H1 (cell line): ENCODE data around the gene PLCB4. TPM values are rescaled to one million over a fixed set of nuclear protein-coding genes. Genes with fewer than 3 reads are reported as not detected.

Experiments used
- ATF3 ChIP-seq: IDR thresholded peaks from 2 replicates; pipeline ENCODE4 v1.6.1; 2011; ENCODE audit warnings: low read depth, mild to moderate bottlenecking, low read length; ENCODE audit not compliant: insufficient read depth
- BACH1 ChIP-seq: IDR thresholded peaks from 2 replicates; pipeline ENCODE4 v1.6.1; 2012; ENCODE audit warnings: low read length, improper control_type of control experiment
- CBX8 ChIP-seq: fragments of 300-800, 300-1000 bp; sonication (generic); IDR thresholded peaks from 2 replicates; pipeline ENCODE4 v1.7.1; 2016; ENCODE audit warnings: low read depth, low read length, borderline replicate concordance
- CTCF ChIP-seq, 3 experiments: IDR thresholded peaks; 1 replicate in 2 of 3; 2 replicates in 1 of 3; pipeline versions ENCODE4 v1.5.1 to v1.6.1; 2011; ENCODE audit warnings: low read length in 3 of 3, mild to moderate bottlenecking in 3 of 3, inconsistent platforms in 2 of 3, low read depth in 1 of 3, moderate library complexity in 1 of 3; ENCODE audit not compliant: insufficient read depth in 1 of 3; ENCODE audit errors: control extremely low read depth in 1 of 3
- HDAC2 ChIP-seq, 2 experiments: fragments of 300-600 bp in 1 of 2; sonication (generic) in 1 of 2; IDR thresholded peaks; 2 replicates each; pipeline ENCODE4 v1.6.1; 2011 to 2012; ENCODE audit warnings: low read depth in 2 of 2, low read length in 2 of 2, mild to moderate bottlenecking in 2 of 2, moderate library complexity in 2 of 2, borderline replicate concordance in 1 of 2, inconsistent platforms in 1 of 2
- NRF1 ChIP-seq: IDR thresholded peaks from 2 replicates; pipeline ENCODE4 v1.6.1; 2011; ENCODE audit warnings: mild to moderate bottlenecking, low read depth, low read length, improper control_type of control experiment
- RXRA ChIP-seq: IDR thresholded peaks from 2 replicates; pipeline ENCODE4 v1.6.1; 2011; ENCODE audit warnings: low read depth, mild to moderate bottlenecking, low read length, moderate library complexity; ENCODE audit not compliant: insufficient read depth
- SIX5 ChIP-seq: IDR thresholded peaks from 2 replicates; pipeline ENCODE4 v1.6.1; 2011; ENCODE audit warnings: mild to moderate bottlenecking, low read depth, low read length
- SRF ChIP-seq: IDR thresholded peaks from 2 replicates; pipeline ENCODE4 v1.6.1; 2011; ENCODE audit warnings: mild to moderate bottlenecking, low read depth, low read length, moderate library complexity
- TCF12 ChIP-seq: IDR thresholded peaks from 2 replicates; pipeline ENCODE4 v1.6.1; 2011; ENCODE audit warnings: low read depth, mild to moderate bottlenecking, low read length
- TEAD4 ChIP-seq: IDR thresholded peaks from 2 replicates; pipeline ENCODE4 v1.6.1; 2012; ENCODE audit warnings: low read depth, low read length, inconsistent platforms, mixed read lengths
- polyA plus RNA-seq, 7 experiments: library from polyadenylated mRNA; depleted of rRNA in 3 of 7; stranded (reverse) in 5 of 7; unstranded in 2 of 7; fragments of >200 nt in 5 of 7; fragments of 200-250 nt in 2 of 7; gene quantifications; 1 replicate in 5 of 7; 2 replicates in 1 of 7; 4 replicates in 1 of 7; pipeline versions ENCODE4 v1.2.1 to v1.2.3, GENCODE V29; 2011 to 2013; ENCODE audit warnings: missing spikeins in 2 of 7, mixed read lengths in 2 of 7
- total RNA-seq: library from RNA; stranded (reverse); fragmentation: NEBNext Ultra II Directional; extraction: Animal tissue kit (Norgen Biotek cat#: 25700); gene quantifications from 2 replicates; pipeline ENCODE4 v1.2.1, GENCODE V29; 2021

Gene PLCB4
- total and polyA plus RNA-seq, 2 of the 8 experiments (the other 6 are each of a cell fraction or from before 2014, with no cell fraction given): 3.2 to 14.1 TPM

GRCh38 chr20:9400171-9401025, 331.5 kb downstream of the PLCB4 start (continued):
- TF ChIP-seq HDAC2 (IDR thresholded peaks at IDR 0.05; ENCODE audit: borderline replicate concordance in 1 of 2, low read depth in 2 of 2, low read length in 2 of 2) (no peak), NRF1 (no peak), SIX5 (no peak), SRF (no peak), CBX8 (no peak), TCF12 (no peak), TEAD4 (no peak), ATF3 (no peak), CTCF (IDR thresholded peaks at IDR 0.05; ENCODE audit: control extremely low read depth in 1 of 3, insufficient read depth in 1 of 3, low read depth in 1 of 3, low read length in 3 of 3) (no peak), BACH1 (no peak), RXRA (no peak)
